NCI-H82 treated with DMSO at 0.1 percent for 48 hours (cell line): ENCODE measurements around the gene ZNF320.
"Not testable (repeated sequence)": the region's sequence is repeated elsewhere in the genome, so short reads cannot be mapped to it uniquely, and the experiment has no call there.

Source experiments
- DNase-seq: peaks from one replicate; lab custom pipeline; 2025; ENCODE audit not compliant: unreplicated experiment; lab: John Stamatoyannopoulos, UW

ZNF320 gene

GRCh38 chr19:52922841-52923777, 25.7 kb upstream of the ZNF320 start, which contains the start of gene ZNF888:
ZNF888 (minus strand) TSS chr19:52923428; CDS start chr19:52917873, 5,555 bp downstream.
- no peak for DNase-seq

DNA sequence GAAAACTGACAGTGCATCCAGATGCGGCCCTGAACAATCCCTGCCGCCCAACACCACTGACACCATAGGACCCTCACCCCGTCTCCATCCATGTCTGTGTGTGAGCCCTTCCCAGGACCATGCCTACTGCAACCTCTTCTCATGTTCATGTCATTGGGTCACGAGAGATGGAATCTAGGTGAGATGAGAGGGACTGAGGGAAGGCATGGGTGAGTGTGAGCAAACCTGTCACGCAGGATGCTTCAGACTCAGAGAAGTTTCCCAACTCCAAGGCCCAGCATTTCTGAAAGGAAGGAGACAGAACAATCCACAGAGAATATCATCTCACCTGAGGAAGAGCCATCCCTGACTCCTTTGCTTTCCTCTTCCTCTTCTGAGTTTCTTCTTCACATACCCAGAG, 20.1 kb upstream of the ZNF320 start:
- DNase-seq: no peak

DNA sequence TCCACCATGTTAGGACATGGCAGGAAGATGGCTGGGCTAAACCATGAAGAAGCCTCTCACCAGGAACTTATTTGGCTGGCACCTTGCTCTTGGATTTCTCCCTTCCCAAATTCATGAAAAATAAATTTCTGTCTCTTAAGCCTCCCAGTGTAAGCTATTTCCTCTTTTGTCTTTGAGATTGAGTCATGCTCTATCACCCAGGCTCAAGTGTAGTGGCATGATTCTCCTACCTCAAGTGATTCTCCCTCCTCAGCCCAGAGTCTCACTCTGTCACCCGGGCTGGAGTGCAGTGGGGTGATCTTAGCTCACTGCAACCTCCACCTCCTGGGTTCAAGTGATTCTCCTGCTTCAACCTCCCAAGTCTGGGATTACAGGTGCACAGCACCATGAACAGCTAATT, 13.2 kb upstream of the ZNF320 start:
- no peak for DNase-seq

- DNase-seq: not testable (repeated sequence)
Measured at GRCh38 chr19:52904052-52904780, 6.8 kb upstream of the ZNF320 start.

DNA sequence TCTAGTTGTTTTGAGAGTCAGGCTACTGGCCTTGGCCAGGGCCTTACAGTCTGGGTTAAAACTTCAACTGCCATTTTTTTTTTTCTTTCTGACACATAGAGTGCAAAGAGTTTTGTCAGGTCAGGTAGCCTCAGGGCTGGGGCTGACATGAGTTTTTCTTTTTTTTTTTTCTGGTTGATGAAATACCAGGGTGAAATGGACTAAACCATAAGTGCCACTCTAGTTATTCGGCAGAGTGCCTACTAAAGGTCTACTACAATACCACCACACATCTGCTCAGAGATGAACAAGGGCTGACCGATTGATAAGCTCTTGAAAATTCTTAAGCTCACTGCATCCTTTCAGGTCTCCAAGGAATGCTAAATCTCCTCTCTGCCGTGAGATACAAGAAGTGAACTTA, 4.4 kb upstream of the ZNF320 start:
- DNase-seq: no peak

GRCh38 chr19:52898596-52898995, 1.2 kb upstream of the ZNF320 start:
- DNase-seq: not testable (repeated sequence)

- no peak for DNase-seq
Measured at GRCh38 chr19:52898101-52898500, 666 bp upstream of the ZNF320 start.

GRCh38 chr19:52896431-52897137, 851 bp downstream of the ZNF320 start:
- DNase-seq: peak; percentile 0

DNA sequence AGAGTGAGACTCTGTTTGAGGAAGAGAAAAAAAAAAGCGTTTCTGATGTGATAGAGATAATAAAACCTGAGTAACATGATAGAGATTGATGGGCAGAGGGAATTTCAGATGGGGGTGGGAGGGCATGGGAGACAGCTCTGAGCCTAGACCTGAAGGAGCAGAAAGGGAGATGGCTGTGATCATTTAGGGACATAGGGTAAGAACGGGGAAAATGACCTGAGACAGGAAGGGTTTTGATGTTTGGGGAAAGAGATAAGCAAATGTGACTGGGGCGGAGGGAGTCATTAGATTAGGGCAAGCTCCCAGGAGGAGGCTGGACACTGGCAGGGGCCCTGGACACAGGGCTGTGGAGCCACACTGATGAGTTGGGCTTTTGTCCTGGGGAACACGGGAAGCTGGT, 6.1 kb downstream of the ZNF320 start:
- DNase-seq: no peak

DNA sequence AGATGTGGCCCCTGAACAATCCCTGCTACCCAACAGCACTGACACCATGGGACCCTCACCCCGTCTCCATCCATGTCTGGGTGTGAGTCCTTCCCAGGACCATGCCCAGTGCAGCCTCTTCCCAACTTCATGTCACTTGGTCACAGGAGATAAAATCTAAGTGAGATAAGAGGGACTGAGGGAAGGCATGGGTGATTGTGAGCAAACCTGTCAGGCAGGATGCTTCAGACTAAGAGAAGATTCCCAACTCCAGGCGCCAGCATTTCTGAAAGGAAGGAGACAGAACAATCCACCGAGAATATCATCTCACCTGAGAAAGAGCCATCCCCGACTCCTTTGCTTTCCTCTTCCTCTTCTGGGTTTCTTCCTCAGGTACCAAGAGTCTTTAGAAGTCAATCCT, 7.5 kb downstream of the ZNF320 start:
- no peak for DNase-seq

GRCh38 chr19:52889076-52889475, 8.4 kb downstream of the ZNF320 start:
- DNase-seq: no peak

- DNase-seq: no peak
Measured at GRCh38 chr19:52880895-52881389, 16.5 kb downstream of the ZNF320 start.

- DNase-seq: not testable (repeated sequence)
Measured at GRCh38 chr19:52872996-52873395, 24.4 kb downstream of the ZNF320 start.

DNA sequence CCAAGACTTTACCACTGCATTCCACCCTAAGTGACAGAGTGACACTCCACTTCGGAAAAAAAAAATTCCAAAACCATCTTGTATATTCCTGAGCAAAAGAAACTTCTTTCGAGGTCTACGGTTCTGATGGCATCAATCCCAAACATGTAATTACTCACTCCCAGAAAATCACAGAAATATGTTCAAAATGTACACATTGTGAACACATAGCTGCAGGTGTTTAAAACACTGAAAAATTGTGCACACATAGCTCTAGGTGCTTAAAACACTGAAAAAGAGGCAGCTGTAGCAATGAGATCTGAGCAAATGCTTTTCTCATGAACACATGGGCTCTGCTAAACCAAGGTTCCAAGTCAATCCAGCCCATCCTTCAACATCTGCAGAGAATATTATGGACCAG, 26.0 kb downstream of the ZNF320 start:
- no peak for DNase-seq

DNA sequence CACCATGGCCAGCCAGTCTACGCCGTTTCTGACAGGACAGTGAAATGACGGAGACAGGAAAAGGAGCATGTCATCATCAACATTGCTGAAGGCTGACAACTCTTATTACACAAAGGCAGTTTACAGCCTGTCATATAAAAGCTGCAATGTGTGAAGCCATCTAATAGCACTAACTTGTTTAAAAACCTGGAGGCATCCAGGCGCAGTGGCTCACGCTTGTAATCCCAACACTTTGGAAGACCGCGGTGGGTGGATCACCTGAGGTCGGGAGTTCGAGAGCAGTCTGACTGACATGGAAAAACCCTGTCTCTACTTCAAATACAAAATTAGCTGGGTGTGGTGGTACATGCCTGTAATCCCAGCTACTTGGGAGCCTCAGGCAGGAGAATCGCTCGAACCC, 29.4 kb downstream of the ZNF320 start:
- DNase-seq: not testable (repeated sequence)

GRCh38 chr19:52857378-52858191, 39.9 kb downstream of the ZNF320 start, which contains the start of gene ZNF468:
ZNF468 (minus strand) TSS chr19:52857619; CDS start chr19:52854272, 3,347 bp downstream.
- DNase-seq: peak; percentile 9

GRCh38 chr19:52856540-52857377, 40.7 kb downstream of the ZNF320 start:
- not testable (repeated sequence) for DNase-seq
